ENCODE results near the gene MXD3.

Gene MXD3

DNA sequence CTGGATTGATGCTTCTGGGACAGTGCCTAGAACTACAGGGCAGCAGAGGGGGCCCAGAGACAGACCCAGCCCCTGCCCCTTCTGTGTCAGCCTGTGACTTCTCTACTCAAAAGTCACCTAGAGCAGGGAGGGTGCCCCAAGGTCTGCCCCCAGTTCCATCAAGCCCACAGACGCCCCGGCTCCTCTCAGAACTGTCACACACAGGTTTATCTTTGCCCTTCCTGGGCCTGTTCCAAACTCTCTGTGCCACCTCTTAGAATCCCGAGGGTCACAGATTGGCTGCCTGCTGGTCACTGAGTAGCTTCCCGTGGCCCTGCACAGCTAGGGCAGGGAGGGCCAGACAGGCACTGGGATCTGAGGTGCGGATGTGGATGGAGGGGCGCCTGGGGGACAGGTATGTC, 47.8 kb upstream of the MXD3 start:
- H2AFZ ChIP-seq (ENCODE audit: low read length): no peak overlapping the region
- peak overlapping the region; percentile 94; the same call in 1 of the 2 replicates for H3K9ac ChIP-seq (ENCODE audit: low read length)
- peaks cover 55% of the 10 kb centered on the region for H3K4me1 ChIP-seq (ENCODE audit: low read length)
- H3K27me3 ChIP-seq (replicated peaks; ENCODE audit: insufficient read depth, low read length): no peaks in the 10 kb centered on the region
- H3K27ac ChIP-seq (ENCODE audit: low read length): no peak overlapping the region
- H3K36me3 ChIP-seq (replicated peaks; ENCODE audit: insufficient read depth, low read length): no peaks in the 10 kb centered on the region
- H3K9me3 ChIP-seq (replicated peaks; ENCODE audit: insufficient read depth, low read length): no peaks in the 10 kb centered on the region
- peaks cover 54% of the 10 kb centered on the region for H3K79me2 ChIP-seq (ENCODE audit: low read length)
- TF ChIP-seq, protein P1, sequence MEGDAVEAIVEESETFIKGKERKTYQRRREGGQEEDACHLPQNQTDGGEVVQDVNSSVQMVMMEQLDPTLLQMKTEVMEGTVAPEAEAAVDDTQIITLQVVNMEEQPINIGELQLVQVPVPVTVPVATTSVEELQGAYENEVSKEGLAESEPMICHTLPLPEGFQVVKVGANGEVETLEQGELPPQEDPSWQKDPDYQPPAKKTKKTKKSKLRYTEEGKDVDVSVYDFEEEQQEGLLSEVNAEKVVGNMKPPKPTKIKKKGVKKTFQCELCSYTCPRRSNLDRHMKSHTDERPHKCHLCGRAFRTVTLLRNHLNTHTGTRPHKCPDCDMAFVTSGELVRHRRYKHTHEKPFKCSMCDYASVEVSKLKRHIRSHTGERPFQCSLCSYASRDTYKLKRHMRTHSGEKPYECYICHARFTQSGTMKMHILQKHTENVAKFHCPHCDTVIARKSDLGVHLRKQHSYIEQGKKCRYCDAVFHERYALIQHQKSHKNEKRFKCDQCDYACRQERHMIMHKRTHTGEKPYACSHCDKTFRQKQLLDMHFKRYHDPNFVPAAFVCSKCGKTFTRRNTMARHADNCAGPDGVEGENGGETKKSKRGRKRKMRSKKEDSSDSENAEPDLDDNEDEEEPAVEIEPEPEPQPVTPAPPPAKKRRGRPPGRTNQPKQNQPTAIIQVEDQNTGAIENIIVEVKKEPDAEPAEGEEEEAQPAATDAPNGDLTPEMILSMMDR (IDR thresholded peaks at IDR 0.05; ENCODE audit: low read length): no peak
- TF ChIP-seq EZH2 (optimal IDR thresholded peaks at IDR 0.05; ENCODE audit: low read depth, low read length) (no peak), EZH2phosphoT487 (IDR thresholded peaks at IDR 0.05; ENCODE audit: low read length) (no peak)
- DNase-seq: no peak
- H3K4me3 ChIP-seq (ENCODE audit: low read length): no peak overlapping the region; the same call in 1 of the 2 replicates
- peak overlapping the region; percentile 91 for H3K4me2 ChIP-seq (ENCODE audit: low read depth, low read length)
- 0 out of 2 replicates have a peak, but pooled peaks cover 6% of the 10 kb centered on the region for H4K20me1 ChIP-seq (ENCODE audit: insufficient read depth, low read length)
- H3K9me2 ChIP-seq (replicated peaks; ENCODE audit: insufficient read depth, low read length): no peaks in the 10 kb centered on the region
- peaks cover 14% of the 10 kb centered on the region; the same call in 1 of the 2 replicates for H3F3A ChIP-seq (ENCODE audit: insufficient read depth, low read length)

DNA sequence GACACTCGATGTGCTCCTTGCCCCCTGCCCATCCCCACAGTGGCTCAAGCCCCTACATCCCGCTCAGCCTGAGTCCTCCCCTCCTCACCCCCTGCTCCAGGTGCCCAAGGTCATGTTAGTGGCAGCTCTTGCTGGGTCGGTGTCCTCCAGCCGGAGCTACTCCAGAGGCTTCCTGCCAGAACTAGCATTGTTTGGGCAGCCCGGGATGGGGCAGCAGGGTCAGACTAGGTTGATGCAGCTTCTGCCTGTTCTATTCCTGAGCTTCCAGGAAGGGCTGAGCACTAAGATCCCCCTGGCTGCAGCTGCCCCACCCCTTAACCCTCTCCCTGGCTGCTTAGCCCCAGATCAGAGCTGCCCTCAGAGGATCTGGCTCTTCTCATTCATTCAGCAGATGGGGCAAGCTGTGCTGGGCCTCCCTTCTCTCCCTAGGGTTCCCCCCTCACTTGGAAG, 46.7 kb upstream of the MXD3 start:
- Histone ChIP-seq H3K4me2 (ENCODE audit: low read depth, low read length) (peak overlapping the region; percentile 91), H3K9ac (ENCODE audit: low read length) (peak overlapping the region; percentile 94), H3K36me3 (replicated peaks; ENCODE audit: insufficient read depth, low read length) (no peaks in the 10 kb centered on the region), H2AFZ (ENCODE audit: low read length) (no peak overlapping the region), H3K79me2 (ENCODE audit: low read length) (peaks cover 44% of the 10 kb centered on the region), H3K4me3 (ENCODE audit: low read length) (peak overlapping the region; percentile 97), H3F3A (ENCODE audit: insufficient read depth, low read length) (peaks cover 14% of the 10 kb centered on the region; the same call in 1 of the 2 replicates), H3K9me3 (replicated peaks; ENCODE audit: insufficient read depth, low read length) (no peaks in the 10 kb centered on the region), H3K27me3 (replicated peaks; ENCODE audit: insufficient read depth, low read length) (no peaks in the 10 kb centered on the region), H3K27ac (ENCODE audit: low read length) (peak overlapping the region; percentile 92), H3K9me2 (replicated peaks; ENCODE audit: insufficient read depth, low read length) (no peaks in the 10 kb centered on the region), H4K20me1 (ENCODE audit: insufficient read depth, low read length) (no peaks in the 10 kb centered on the region), H3K4me1 (ENCODE audit: low read length) (peaks cover 55% of the 10 kb centered on the region)
- DNase-seq: no peak
- TF ChIP-seq, protein P1 (IDR thresholded peaks at IDR 0.05; ENCODE audit: low read length): no peak
- no peak for TF ChIP-seq EZH2phosphoT487 (IDR thresholded peaks at IDR 0.05; ENCODE audit: low read length)
- no peak for TF ChIP-seq EZH2 (optimal IDR thresholded peaks at IDR 0.05; ENCODE audit: low read depth, low read length)

DNA sequence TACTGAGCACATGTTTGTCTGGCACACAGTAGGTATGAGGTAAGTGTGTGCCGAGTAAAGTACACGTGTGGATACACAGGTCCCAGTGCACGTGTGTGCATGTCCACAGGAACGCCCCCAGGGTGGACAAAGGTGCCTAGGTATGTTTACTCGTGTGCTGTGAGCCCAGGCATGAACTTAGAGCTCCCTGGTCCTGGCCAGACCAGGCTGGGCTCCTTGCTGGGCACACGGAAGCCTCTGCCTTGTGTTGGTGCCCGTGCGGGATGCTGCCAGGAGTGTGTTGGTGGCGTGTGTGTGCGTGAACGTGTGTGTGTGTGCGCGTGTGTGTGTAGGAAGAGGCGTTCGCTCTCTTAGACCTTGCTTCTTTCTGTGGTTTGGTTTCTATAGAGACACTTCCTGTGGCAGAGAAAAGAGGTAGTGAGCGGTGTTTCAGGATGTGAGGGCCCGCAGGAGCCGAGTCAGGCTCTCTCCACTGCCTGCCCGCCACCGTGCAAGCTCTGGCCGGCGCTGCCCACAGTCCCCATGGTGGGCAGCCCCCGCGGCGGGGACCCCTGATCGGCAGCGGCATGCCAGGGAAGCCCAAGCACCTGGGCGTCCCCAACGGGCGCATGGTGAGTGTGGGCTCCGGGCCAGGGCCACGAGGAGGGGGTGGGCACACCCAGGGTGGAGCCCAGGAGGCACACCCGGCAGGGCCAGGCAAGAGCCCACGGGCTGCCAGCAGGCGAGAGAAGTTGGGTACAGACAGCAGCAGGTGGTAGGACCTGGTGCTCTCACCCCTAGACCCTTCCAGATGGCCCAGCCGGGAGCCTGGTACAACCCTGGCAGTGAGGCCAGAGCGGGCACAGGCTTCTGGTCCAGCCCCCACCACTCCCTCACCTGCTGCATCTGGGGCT, 46.0 kb upstream of the MXD3 start, which contains the start of gene RGS14:
TSS of gene RGS14 (plus strand) at position 466 of the 893 bp plus-strand sequence. CDS start at position 567, 101 bp downstream.
- Histone ChIP-seq H2AFZ (ENCODE audit: low read length) (peak within 1 kb of the TSS; percentile 79), H3K36me3 (replicated peaks; ENCODE audit: insufficient read depth, low read length) (no peaks in the 10 kb centered on the region), H3K79me2 (ENCODE audit: low read length) (peaks cover 40% of the 10 kb centered on the region), H3F3A (ENCODE audit: insufficient read depth, low read length) (peaks cover 14% of the 10 kb centered on the region; the same call in 1 of the 2 replicates), H3K27ac (ENCODE audit: low read length) (peak within 1 kb of the TSS; percentile 92), H3K4me2 (ENCODE audit: low read depth, low read length) (peak within 1 kb of the TSS; percentile 91), H3K9me3 (replicated peaks; ENCODE audit: insufficient read depth, low read length) (no peaks in the 10 kb centered on the region), H3K4me3 (ENCODE audit: low read length) (peak within 1 kb of the TSS; percentile 97), H3K9ac (ENCODE audit: low read length) (peak within 1 kb of the TSS; percentile 94), H3K9me2 (replicated peaks; ENCODE audit: insufficient read depth, low read length) (no peaks in the 10 kb centered on the region), H3K27me3 (replicated peaks; ENCODE audit: insufficient read depth, low read length) (no peaks in the 10 kb centered on the region), H3K4me1 (ENCODE audit: low read length) (peaks cover 55% of the 10 kb centered on the region), H4K20me1 (ENCODE audit: insufficient read depth, low read length) (no peaks in the 10 kb centered on the region)
- TF ChIP-seq, protein P1 (IDR thresholded peaks at IDR 0.05; ENCODE audit: low read length): no peak
- TF ChIP-seq EZH2 (optimal IDR thresholded peaks at IDR 0.05; ENCODE audit: low read depth, low read length) (no peak), EZH2phosphoT487 (IDR thresholded peaks at IDR 0.05; ENCODE audit: low read length) (no peak)
- peak; percentile 89 for DNase-seq

All from MM.1S (cell line).